GM21723 (cell line): ENCODE results near the gene F12.

Source experiments
- ATAC-seq: cut with Tn5 transposase; IDR thresholded peaks from one replicate; pipeline ENCODE4 v1.9.1; 2021; ENCODE audit warnings: mild to moderate bottlenecking, moderate library complexity; ENCODE audit not compliant: unreplicated experiment

F12 gene

DNA sequence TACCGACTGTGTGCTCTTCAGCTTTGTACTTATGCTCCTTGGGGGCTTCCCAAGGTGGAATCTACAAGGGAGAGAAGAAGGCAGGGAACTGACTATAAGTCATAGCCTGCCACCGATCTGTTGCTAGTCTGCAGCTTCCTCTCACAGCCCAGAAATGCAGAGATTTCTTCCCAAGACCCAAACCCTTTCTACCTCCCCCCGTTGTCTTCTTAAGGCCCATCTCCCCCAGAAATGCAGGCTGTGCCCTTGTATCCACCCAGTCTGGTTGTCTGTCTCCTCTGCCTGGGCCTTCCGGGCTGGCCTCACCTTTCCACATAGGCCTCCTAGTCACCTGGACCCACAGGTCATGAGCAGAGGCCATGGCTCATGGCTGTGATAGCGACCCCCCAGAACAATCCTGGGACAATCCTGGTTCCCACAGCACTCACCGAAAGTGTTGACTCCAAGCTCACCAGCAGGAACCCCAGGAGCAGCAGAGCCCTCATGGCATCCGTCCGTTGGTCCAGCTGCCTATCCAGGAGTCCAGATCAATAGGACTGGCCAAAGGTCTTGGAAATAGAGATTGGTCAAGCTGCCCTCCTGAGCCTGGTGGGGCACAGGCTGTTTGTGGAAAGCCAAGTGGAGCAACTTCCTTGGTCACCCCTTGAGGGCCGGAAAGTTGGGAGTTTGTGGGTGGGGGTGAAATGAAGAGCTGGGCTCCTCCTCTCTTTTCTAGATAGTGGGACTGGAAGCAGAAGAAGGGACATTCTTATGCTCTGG, at the start of gene F12:
TSS of gene F12 (minus strand) at position 522 of the 759 bp plus-strand sequence. CDS start at position 485, 37 bp downstream.
- no peak for ATAC-seq

DNA sequence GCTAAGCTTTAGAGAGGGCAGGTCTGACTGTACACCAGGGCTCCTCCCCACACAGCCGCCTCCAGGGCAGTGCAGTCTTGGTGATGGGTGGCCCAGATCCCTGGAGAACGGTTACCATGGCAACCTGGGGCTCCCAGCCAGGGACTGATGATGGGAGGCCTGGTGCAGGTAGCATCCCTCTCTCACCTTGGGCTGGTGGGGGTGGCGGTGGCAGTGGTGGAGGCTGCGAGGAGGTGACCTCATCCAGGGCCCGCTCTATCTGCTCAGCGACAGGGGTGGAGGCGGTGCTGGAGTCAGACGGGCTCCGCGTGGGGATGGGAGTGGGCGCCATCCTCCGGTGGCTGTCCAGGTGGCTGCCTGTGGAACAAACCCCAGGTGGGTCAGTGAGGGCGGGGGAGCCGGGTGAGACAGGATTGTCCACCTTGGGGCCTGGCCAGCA, 49.6 kb upstream of the F12 start:
- no peak for ATAC-seq

DNA sequence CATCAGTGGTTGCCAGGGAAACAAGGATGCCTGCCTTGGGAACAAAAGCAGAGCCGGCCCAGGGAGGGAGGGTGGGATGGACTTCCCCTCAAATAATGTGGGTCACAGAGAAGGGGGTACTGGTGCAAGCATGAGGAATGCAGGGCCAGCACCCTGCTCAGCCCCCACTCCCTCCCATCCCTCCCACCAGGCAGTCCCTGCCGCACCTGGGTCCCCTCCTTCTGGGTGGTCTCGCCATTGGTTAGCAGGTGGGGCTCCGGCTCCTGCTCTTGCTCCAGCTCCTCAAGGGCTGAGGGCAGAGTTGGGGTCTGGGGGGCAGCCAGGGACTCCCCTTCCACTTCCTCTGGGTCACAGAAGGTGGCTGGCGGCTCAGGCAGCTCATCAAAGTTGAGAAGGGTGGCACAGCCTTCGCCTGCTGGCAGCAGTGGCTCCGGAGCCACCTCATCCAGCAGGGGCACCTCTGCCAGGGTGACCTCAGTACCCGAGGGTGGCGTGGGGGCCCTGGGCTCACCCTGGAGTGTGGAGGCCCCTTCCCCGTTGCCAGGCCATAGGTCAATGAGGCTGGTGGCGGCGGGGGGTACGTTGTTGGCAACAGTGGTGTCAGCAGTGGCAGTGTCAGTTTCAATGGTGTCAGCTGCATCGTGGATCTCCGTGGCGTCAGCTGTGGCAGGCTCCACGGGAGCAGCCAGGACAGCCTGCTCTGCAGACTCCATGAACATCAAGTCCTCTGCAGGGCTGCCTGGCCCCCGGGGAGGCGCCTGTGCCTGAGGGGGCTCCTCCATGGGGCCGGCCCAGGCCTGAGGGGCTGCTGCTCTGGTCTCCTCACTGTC, 48.7 kb upstream of the F12 start:
- no peak for ATAC-seq

DNA sequence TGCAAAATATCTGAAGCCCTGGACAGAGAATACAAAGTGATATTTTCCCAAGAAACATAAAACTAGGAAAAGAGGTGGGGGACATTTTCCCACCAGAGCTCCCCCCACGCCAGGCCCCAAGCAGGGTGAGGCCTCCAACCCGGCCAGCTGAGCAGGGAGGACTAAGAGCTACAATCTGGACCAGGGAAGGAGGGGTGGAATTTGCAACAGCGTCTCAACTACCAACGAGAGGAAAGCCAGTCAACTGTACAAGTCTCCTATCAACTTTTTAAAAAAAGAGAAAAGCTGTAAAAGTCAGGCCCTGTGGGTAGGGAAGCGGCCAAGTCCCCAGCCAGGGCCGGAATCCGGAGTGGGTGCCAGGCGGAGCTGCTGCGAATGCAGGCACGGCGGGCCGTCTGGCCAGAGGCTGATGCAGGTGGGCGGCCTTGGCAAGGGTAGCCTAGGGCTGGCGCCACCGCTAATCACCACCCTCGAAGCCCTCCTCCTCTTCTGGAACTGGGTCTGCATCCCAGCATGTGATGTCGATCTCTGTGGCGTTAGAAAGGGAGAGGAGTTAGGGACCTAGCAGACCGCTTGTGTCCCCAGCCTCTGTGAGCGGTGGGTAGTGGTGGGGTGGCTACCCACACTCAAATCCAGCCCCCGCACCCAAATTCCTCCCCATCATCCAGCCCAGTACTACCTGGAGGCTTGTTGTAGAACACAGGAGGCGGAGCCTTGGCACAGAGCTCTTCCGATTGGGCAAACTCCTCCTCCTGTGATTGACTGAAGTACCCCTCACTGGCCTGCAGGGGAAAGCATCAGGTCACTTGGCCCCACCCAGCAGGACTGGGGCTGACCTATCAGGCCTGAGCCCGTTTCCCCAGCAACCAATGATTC, 47.9 kb upstream of the F12 start:
- peak; percentile 36 for ATAC-seq

DNA sequence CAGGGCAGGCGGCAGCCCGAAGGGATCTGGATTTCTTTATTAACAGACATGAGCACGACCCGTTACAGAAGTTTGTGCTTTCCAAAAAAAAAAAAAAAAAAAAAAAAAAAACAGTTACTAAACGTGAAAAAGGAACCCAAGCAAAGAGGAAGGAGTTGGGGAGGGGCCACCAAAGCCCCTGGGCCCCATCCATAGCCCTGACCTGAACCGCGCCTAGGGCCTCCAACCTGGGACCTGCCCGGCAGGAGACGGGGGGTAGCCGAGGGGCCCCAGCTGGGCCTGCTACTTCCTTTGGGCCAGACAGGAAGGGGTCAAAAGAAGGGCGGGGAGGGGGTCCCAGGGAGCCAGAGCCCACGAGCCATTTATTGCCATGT, 47.2 kb upstream of the F12 start:
- ATAC-seq: no peak

DNA sequence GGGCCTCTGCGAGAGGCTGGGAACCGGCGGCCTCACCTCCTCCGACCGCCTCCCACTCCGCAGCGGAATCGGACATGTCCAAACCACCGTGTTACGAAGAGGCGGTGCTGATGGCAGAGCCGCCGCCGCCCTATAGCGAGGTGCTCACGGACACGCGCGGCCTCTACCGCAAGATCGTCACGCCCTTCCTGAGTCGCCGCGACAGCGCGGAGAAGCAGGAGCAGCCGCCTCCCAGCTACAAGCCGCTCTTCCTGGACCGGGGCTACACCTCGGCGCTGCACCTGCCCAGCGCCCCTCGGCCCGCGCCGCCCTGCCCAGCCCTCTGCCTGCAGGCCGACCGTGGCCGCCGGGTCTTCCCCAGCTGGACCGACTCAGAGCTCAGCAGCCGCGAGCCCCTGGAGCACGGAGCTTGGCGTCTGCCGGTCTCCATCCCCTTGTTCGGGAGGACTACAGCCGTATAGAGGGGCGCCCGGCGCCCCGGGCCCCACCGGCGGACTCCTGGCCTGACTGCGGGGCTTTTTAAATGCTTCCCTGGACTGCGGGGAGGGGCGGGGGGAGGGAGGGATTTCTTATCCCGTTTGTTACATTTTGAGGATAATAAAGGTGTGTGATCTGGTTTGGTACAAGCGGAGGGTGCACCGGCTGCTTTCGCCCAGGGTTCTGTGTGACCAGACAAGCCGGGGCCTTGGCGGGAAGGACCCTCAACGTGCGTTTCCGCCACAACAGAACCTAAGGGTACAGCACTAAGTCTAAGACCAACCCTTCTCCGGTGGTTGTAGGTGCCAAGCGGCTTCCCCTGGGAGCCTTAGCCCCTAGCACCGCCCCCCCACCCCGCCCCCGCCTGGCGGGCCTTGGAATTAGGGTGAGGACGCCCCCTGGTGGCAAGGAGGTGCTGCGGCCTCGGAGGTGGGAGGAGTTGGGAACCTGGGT, 46.6 kb upstream of the F12 start:
- ATAC-seq: peak; percentile 11

DNA sequence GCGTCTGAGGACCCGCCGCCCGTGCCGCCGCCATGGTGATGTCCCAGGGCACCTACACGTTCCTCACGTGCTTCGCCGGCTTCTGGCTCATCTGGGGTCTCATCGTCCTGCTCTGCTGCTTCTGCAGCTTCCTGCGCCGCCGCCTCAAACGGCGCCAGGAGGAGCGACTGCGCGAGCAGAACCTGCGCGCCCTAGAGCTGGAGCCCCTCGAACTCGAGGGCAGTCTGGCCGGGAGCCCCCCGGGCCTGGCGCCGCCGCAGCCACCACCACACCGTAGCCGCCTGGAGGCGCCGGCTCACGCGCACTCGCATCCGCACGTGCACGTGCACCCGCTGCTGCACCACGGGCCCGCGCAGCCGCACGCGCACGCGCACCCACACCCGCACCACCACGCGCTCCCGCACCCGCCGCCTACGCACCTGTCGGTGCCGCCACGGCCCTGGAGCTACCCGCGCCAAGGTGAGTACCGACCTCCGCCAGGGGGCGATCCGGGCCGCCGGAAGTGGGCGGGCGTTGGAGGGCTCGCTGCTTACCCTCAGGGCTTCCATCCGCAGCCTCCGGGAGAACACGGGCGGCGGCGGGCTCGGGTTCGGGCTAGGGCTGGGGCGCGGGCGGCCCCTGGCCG, 45.8 kb upstream of the F12 start:
- peak; percentile 55 for ATAC-seq

DNA sequence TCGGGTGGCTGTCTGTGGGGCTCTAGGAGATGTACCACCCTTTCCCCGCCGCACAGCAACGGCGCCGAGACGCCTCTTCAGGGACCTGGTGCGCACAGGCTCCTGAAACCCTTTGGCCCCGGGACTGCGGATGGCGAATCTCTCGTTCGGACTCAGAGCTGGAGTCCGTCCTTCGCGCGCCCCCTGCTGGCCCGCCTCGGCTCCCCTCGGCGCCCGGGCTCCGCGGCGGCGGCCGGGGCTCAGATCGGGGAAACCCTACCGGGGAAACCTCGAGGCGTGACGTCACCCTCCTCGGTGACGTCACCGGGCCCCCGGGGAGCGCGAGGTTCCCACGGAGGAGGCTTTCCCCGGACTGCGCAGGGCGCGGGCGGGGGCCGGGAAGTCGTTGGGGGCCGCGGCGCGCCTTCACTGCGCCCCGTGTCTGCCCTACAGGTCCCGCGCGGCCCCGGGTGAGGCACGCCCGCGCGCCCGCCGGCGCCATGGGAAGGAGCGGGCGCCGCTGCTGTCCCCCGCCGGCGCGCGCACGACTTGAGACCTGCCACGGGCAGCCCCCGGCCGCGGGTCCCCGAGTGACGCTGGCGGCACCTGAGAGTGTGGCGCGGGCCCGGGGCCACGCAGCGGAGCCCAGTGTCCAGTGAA, 45.2 kb upstream of the F12 start:
- peak; percentile 48 for ATAC-seq

DNA sequence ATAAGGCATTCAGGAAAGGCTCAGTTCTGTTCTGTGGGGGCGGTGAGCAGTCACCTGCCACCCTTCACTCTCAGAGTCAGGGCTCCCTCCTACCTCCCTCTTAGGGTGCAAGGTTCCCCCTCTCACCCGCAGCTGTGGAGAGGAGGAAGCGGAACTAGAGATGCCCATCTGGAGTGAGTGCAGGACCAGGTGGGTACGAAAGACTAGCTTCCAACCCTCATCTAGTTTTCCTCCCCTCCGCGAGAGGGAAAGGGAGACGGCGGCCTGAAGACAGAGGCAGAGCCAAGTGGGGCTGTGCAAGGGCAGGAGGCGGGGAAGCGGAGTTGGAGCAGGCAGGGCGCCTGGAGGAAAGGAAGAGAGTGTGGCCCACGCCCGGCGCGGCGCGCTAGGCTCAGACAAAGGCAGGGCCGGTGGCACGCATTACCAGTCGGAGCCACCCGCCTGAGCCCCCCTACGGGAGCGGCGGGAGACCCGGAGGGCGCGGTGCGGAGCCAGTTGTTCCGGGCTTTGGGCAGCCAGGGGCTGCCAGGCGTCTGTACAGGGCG, 44.6 kb upstream of the F12 start:
- peak; percentile 4 for ATAC-seq

DNA sequence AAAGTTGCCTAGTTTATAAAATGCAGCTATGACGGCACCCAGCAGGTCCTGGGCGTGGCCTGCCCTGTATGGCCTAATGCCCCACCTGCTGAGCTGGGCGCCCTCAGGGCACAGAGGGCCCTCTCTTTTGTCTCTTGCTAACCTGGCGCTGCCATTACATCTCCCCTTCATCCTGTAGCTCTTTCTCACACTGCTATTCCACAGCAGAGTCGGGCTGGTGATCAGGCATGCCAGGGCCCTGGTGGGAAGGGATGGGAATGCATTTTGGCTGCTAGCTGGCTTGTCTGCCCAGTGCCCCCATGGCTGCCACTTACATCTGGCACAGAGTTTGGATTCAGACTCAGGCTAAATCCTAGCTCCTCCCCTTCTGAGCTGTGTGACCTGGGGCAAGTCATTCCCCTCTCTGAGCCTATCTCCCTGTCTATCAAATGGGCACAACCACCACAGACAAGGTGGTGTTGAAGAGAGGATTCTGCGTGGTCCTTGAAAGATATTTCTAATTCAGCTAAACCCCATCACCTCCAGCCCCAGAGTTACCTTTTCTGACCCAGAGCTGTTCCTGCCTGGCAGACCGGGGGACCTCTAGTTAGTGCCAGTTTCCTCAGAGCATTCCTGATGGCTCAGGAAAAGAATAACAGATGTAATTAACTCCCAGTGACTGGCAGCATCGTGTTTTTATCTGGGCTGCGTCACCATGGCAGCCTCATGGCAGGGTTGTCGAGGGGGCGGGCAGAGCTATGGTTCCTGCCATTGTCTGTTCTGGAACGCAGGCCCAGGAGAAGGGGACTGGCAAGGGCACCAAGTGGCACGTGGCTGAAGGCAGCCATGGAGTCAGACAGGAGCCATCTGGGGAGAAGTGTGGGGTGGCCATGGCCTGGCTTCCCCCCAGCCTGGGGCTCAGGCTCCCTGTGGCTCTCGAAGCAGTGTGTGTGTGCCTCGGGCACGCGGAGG, 43.6 kb upstream of the F12 start:
- ATAC-seq: no peak

DNA sequence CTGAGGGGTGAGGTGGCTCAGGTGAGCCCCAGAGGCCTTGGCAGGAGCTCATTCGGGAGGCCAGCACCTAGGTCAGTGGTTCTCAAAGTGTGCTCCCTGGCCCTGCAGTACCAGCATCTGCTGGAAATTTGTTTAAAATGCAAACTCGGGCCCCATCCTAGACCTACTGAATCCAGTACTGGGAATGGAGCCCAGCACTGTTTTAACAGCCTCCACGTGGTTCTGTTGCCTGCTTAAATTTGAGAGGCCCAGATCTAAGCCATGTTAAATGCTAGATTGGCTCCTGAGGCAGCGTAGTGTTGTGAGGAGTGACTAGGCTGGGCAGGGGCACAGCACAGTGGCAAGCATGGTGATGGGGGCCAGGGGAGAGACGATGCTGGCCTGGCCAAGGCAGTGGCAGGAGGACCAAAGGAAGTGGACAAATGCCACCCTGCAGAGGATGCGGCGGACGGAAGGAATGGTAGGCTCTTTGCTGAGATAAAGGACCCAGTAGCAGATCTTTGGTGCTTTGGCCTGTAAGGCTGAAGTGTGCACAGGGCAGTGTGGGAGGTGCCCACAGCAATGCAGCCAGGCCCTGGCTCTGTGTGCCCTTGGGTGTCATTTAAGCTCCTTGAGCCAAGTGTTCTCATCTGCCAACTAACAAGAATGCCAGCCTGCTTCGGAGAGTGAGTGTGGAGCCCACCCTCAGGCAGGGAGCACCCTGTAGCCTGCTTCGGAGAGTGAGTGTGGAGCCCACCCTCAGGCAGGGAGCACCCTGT, 41.5 kb upstream of the F12 start:
- ATAC-seq: no peak

DNA sequence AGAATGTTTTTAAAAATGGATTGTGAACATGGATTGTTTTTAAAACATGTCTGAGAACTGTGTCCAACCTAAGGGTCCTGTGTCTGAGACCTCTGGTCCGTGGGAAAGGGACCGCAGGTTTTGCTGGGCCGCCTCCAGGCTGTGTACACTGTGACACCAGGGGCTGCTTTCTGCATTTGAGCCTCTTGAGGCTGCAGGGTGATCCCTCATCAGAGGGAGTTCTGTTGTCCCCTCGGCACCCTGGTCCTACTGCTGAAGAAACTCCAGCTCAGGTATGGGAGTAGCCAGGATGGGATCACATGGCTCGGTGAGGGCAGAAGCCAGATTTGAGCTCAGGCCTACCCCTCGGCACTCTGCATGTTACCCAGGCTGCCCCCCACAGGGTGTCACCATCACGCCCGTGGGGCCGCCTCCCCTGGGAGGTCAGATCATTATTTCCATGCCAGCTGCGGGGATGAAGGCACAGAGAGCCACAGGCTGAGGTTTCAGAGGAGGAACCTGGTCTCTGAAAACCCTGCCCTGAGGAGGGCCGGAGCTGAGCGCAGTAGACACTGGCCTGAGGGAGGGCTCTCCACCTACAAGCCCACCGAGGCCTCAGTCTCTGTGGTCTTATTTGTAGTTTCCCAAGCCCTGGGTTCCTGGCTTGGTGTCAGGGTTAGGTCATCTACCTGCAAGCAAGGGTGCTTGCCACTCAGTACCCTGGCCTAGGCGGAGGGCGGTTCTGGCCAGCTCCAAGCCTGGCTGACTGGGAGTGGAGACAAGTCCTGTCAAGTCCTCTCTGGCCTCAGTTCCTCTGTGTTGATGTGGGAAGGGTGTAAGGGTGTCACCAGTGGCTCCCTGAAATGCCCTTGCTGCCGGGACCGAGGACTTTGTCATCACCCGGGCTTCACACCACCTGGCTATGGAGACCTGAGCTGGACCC, 40.0 kb upstream of the F12 start:
- no peak for ATAC-seq

DNA sequence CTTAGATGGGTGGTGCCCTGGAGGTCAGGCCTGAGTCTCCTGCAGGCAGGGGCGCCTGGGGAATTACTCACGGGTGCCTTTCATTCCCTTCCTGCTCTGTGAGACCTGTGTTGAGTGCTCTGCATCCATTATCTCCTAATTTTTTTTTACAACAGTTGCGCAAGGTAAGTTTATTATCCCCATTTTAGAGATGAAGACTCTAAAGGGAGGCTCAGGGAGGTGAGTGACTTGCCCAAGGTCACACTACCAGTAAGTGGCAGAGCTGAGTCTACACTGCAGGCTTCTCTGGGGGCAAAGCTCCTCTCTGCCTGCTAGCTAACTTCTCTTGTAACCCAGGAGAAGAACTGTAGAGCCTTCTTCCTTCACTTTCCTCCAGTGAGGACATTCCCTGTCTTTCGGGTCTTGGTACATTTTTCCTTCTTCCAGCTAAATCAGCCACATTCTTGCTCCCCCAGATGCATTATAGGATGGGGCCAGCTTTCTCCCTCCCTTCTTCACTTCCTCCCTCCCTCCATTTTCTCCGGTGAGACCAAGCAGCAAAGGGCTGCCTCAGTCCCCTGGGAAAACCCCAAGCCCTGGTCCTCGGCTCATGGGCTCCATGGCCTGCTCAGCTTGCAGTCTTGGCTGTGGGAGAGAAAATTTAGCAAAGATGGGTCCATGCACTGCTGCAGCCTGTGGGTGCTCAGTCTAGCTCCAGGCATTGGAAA, 39.0 kb upstream of the F12 start:
- ATAC-seq: no peak

DNA sequence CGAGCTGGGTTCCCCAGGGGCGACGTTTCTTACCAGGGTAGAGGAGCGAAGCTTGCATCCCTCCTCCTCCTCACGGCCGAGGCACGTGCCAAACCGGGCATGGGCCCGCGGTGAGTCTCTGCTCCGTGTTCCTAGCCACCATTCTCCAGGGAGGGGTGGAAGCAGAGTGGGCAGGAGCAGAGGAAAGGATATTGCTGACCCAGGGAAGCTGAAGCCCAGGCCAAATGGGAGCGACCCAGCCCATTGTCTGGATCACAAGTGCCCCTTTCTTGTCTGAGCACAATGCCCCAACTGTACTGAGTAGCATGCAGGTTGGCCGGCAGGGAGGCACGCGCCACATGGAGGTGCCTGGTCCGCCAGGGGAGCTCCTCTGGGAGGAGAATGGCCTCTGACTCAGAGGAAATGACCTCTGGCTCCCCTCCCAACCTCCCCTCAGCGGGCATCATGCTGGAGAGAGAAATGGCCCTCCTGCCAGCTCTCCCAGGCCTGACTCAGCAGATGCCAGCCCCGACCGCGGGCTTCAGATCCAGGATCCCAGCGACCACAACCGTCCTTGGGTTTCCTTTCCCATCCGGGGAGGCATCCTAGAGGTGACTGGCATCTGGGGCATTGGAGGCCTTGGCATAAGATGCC, 38.4 kb upstream of the F12 start:
- no peak for ATAC-seq

DNA sequence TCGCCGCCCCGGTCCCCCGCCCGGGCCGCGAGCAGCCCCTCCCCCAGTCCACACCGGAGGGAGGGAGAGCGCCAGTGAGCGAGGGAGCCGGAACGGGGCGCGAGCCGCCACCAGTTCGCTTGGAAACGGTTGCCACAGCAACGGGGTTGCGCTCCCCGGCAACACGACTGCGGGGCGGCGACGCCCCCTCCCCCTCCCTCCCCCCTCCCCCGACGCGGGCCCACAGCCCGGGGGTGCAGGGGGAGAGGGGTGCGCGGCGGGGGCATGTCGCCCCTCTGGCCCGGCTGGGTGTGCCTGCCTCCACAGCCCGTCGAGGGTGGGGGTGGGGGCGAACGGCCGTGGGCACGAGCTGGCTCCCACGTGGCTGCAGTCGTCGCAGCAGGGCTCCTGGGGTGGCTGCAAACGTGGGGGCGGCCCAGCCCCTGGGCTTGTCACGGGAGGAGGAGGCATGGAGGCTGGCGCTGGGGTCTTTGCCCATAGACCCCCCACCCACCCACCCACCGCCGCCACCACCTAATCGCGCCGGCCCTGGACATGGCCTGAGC, 37.8 kb upstream of the F12 start:
- ATAC-seq: peak; percentile 50
